ENCODE measurements around the gene GTSE1. TPM values are rescaled to one million over a fixed set of nuclear protein-coding genes. Genes with fewer than 3 reads are reported as not detected.

The GTSE1 gene
- total RNA-seq = under 1 TPM in 2 of 3 donors, not detected in 1; 0.29 to 0.48 TPM

GRCh38 chr22:46296257-46297150 is at the start of gene GTSE1:
Gene GTSE1, plus strand, starts transcription at chr22:46296870. Its CDS starts 531 bp downstream, at chr22:46297401.
- Histone ChIP-seq H3K9me3 (peaks cover 2 to 9% of the 10 kb centered on the region in 2 donors), H3K27ac (peak within 1 kb of the TSS; percentile 95), H3K4me3 (peak within 1 kb of the TSS; percentile 50 to 76 (median 67)), H3K4me1 (peaks cover 0 to 3% of the 10 kb centered on the region in 2 donors), H3K36me3 (peaks cover 11% of the 10 kb centered on the region), H3K27me3 (no peaks in the 10 kb centered on the region)
- intact Hi-C loops (cut with DNase I; ENCODE audit: low total_unique reads) = loop anchor here (10.0 kb wide), 2 partner anchors 162 to 302 kb away; no protein-coding TSS in a partner anchor
- TF ChIP-seq POLR2AphosphoS5 (IDR thresholded peaks at IDR 0.05) = peak; percentile 71 to 84 (median 80)
- TF ChIP-seq CTCF (IDR thresholded peaks at IDR 0.05) = no peak
- TF ChIP-seq POLR2A (IDR thresholded peaks at IDR 0.05) = peak; percentile 34
- DNase-seq (ENCODE audit: low spot score in 2 of 2) = peak; percentile 96 to 97

- TF ChIP-seq CTCF (IDR thresholded peaks at IDR 0.05) (no peak), POLR2A (IDR thresholded peaks at IDR 0.05) (no peak), POLR2AphosphoS5 (IDR thresholded peaks at IDR 0.05) (no peak)
- no peaks in the 10 kb centered on the region for H3K36me3 ChIP-seq
- H3K9me3 ChIP-seq = no peaks in the 10 kb centered on the region
- H3K27me3 ChIP-seq = no peaks in the 10 kb centered on the region
- intact Hi-C loops (cut with DNase I; ENCODE audit: low total_unique reads) = no loop called here
- no peak overlapping the region for H3K27ac ChIP-seq
- H3K4me1 ChIP-seq = peaks cover 0 to 5% of the 10 kb centered on the region in 2 donors
- DNase-seq (ENCODE audit: low spot score in 2 of 2) = no peak
- H3K4me3 ChIP-seq = no peak overlapping the region
Observed at GRCh38 chr22:46247443-46247975, 49.2 kb upstream of the GTSE1 start.

GRCh38 chr22:46250035-46250782 is 46.5 kb upstream of the GTSE1 start, which contains the start of gene CDPF1:
Gene CDPF1, minus strand, starts transcription at chr22:46250293. Its CDS starts 2,009 bp downstream, at chr22:46248284.
- no peak for TF ChIP-seq CTCF (IDR thresholded peaks at IDR 0.05)
- TF ChIP-seq POLR2A (IDR thresholded peaks at IDR 0.05) = peak; percentile 52
- TF ChIP-seq POLR2AphosphoS5 (IDR thresholded peaks at IDR 0.05) = peak; percentile 58 to 77 (median 70)
- Histone ChIP-seq H3K9me3 (no peaks in the 10 kb centered on the region), H3K4me1 (peaks cover 0 to 5% of the 10 kb centered on the region in 2 donors), H3K4me3 (peak within 1 kb of the TSS; percentile 81 to 88 (median 82)), H3K27ac (peak within 1 kb of the TSS; percentile 83 to 86), H3K36me3 (no peaks in the 10 kb centered on the region), H3K27me3 (no peaks in the 10 kb centered on the region)
- DNase-seq (ENCODE audit: low spot score in 2 of 2) = peak; percentile 80 to 91
- intact Hi-C loops (cut with DNase I; ENCODE audit: low total_unique reads) = loop anchor here (1.0 kb wide), 1 partner anchor 87 kb away; no protein-coding TSS in a partner anchor

- DNase-seq (ENCODE audit: low spot score in 2 of 2) = no peak
- H3K4me3 ChIP-seq = peak overlapping the region; percentile 81 to 88 (median 82)
- intact Hi-C loops (cut with DNase I; ENCODE audit: low total_unique reads) = loop anchor here (1.0 kb wide), 1 partner anchor 87 kb away; no protein-coding TSS in a partner anchor
- TF ChIP-seq POLR2AphosphoS5 (IDR thresholded peaks at IDR 0.05) (no peak), POLR2A (IDR thresholded peaks at IDR 0.05) (no peak), CTCF (IDR thresholded peaks at IDR 0.05) (no peak)
- H3K4me1 ChIP-seq = peaks cover 0 to 5% of the 10 kb centered on the region in 2 donors
- no peaks in the 10 kb centered on the region for H3K36me3 ChIP-seq
- peak overlapping the region; percentile 83 to 86 for H3K27ac ChIP-seq
- no peaks in the 10 kb centered on the region for H3K27me3 ChIP-seq
- H3K9me3 ChIP-seq = no peaks in the 10 kb centered on the region
Observed at GRCh38 chr22:46250783-46251125, 45.9 kb upstream of the GTSE1 start.
